A673 (cell line): ENCODE results near the gene TMEM8B. TPM values are rescaled to one million over a fixed set of nuclear protein-coding genes. Genes with fewer than 3 reads are reported as not detected.

Source experiments
- BruUV-seq: library from RNA; stranded (reverse); fragments of 400-500 nt; replicated peaks from 2 replicates; lab custom pipeline; 2021; lab: Mats Ljungman, UMichigan
- CTCF ChIA-PET: fragments of 300-600 bp; sonication (Branson Sonifier 250); formaldehyde crosslinking; loops from one replicate; lab custom pipeline; 2022; ENCODE audit warnings: antibody characterized with exemption; lab: Charles Lee
- POLR2A ChIA-PET: fragments of 300-600 bp; sonication (Branson Sonifier 250); formaldehyde crosslinking; loops from one replicate; lab custom pipeline; 2022; ENCODE audit warnings: antibody characterized with exemption; ENCODE audit not compliant: low non-redundant PET; lab: Charles Lee
- DNase-seq: peaks from one replicate; pipeline ENCODE4 v3.0.0-alpha.2; 2015; ENCODE audit warnings: low spot score
- H3K27ac ChIP-seq: fragments of 200-600 bp; sonication (generic); 2 replicates; pipeline ENCODE4 v1.5.1; 2016; ENCODE audit warnings: mixed run types, low read depth, mild to moderate bottlenecking, mixed read lengths, antibody characterized with exemption, low read length; ENCODE audit not compliant: poor library complexity, severe bottlenecking
- H3K27me3 ChIP-seq: fragments of 200-600 bp; sonication (generic); replicated peaks from 2 replicates; pipeline ENCODE4 v1.6.1; 2017; ENCODE audit warnings: mixed run types, low read depth, mild to moderate bottlenecking, mixed read lengths, antibody characterized with exemption, low read length; ENCODE audit not compliant: insufficient read depth, poor library complexity
- H3K36me3 ChIP-seq: fragments of 200-600 bp; sonication (generic); 2 replicates; pipeline ENCODE4 v1.6.1; 2016; ENCODE audit warnings: mixed run types, mild to moderate bottlenecking, mixed read lengths, antibody characterized with exemption, low read length; ENCODE audit not compliant: insufficient read depth, poor library complexity, severe bottlenecking
- H3K4me1 ChIP-seq: fragments of 200-600 bp; sonication (generic); 2 replicates; pipeline ENCODE4 v1.6.1; 2017; ENCODE audit warnings: mixed run types, mild to moderate bottlenecking, mixed read lengths, antibody characterized with exemption, low read length; ENCODE audit not compliant: insufficient read depth, poor library complexity, severe bottlenecking
- H3K4me3 ChIP-seq: fragments of 200-600 bp; sonication (generic); 2 replicates; pipeline ENCODE4 v1.5.1; 2016; ENCODE audit warnings: low read depth, mixed run types, mild to moderate bottlenecking, mixed read lengths, low read length; ENCODE audit not compliant: poor library complexity, severe bottlenecking
- H3K9me3 ChIP-seq: fragments of 200-600 bp; sonication (generic); 2 replicates; pipeline ENCODE4 v1.6.1; 2016; ENCODE audit warnings: mixed run types, low read depth, mild to moderate bottlenecking, mixed read lengths, antibody characterized with exemption, low read length; ENCODE audit not compliant: poor library complexity, severe bottlenecking
- EZH2 ChIP-seq: fragments of 200-600 bp; sonication (generic); IDR thresholded peaks from 2 replicates; pipeline ENCODE4 v1.6.1; 2017; ENCODE audit warnings: borderline replicate concordance, low read depth, mild to moderate bottlenecking, mixed read lengths, antibody characterized with exemption, low read length; ENCODE audit not compliant: poor library complexity, severe bottlenecking
- intact Hi-C: fragments of 100-400 bp; cut with micrococcal nuclease; formaldehyde crosslinking; loops from one replicate; pipeline ENCODE4 v1.10.0; 2022; ENCODE audit not compliant: unreplicated experiment
- total RNA-seq: library from RNA; stranded (reverse); gene quantifications from 2 replicates; pipeline ENCODE4 v1.2.3, GENCODE V29; 2021
- TF ChIP-seq, protein P1 (sequence below): fragments of 300-800, 200-600 bp; sonication (generic); conservative IDR thresholded peaks from 2 replicates; pipeline ENCODE4 v1.5.1; 2017; ENCODE audit warnings: low read depth, mild to moderate bottlenecking, antibody characterized with exemption, low read length, moderate library complexity, mixed read lengths

The TMEM8B gene
- total RNA-seq, 1 experiment from 2014 or later = 6.9 TPM

DNA sequence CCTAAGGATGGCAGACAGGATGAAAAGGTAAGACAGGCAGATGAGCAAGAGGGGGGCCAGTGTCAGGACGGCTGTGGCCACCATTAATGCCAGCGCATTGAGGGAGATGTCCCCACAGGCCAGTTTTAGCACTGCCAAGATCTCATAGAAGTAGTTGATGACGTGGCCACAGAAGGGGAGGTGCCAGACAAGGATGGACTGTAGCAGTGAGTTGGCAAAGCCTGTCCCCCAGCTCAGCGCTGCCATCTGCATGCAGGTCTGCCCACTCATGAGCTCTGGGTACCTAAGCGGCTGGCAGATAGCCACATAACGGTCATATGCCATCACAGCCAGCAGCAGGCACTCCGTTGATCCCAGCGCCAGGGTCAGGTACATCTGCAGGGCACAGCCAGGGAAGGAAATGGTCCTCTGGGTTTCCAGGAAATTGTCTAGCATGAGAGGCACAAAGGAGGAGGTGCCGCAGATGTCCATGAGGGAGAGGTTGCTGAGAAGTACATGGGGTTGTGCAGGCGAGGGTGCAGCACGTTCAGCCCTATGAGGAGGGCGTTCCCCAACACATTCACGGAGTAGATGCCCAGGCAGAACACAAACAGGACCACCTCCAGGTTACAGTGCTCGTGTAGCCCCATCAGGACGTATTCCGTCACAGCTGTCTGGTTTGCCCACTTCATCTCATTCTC is 30.4 kb downstream of the TMEM8B start:
- H3K27me3 ChIP-seq = no peaks in the 10 kb centered on the region
- no peaks in the 10 kb centered on the region for H3K4me1 ChIP-seq
- ChIA-PET CTCF (no interaction called here), POLR2A (no interaction called here)
- DNase-seq = peak; percentile 22
- H3K9me3 ChIP-seq = no peaks in the 10 kb centered on the region
- no peaks in the 10 kb centered on the region for H3K36me3 ChIP-seq
- BruUV-seq = no TSS peak
- H3K27ac ChIP-seq = no peak overlapping the region
- H3K4me3 ChIP-seq = no peak overlapping the region
- TF ChIP-seq, protein P1, sequence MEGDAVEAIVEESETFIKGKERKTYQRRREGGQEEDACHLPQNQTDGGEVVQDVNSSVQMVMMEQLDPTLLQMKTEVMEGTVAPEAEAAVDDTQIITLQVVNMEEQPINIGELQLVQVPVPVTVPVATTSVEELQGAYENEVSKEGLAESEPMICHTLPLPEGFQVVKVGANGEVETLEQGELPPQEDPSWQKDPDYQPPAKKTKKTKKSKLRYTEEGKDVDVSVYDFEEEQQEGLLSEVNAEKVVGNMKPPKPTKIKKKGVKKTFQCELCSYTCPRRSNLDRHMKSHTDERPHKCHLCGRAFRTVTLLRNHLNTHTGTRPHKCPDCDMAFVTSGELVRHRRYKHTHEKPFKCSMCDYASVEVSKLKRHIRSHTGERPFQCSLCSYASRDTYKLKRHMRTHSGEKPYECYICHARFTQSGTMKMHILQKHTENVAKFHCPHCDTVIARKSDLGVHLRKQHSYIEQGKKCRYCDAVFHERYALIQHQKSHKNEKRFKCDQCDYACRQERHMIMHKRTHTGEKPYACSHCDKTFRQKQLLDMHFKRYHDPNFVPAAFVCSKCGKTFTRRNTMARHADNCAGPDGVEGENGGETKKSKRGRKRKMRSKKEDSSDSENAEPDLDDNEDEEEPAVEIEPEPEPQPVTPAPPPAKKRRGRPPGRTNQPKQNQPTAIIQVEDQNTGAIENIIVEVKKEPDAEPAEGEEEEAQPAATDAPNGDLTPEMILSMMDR = no peak
- no peak for TF ChIP-seq EZH2
- intact Hi-C loops = no loop called here

DNA sequence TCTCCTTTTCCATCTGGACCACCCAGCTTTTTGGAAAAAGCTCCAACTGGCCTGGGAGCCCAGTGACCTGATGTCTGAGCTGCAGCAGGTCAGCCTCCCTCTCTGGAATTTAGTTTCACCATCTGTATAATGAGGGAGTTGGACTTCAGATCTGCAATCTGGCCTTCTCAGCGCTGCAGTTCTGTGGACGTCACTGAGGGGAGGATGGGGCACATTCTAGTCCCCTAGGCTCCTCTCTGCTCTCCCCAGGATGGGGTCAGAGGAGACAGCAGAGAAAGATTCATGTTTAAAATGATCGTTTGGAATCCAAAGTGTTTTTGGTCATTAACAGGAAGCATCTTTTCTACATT is 30.9 kb downstream of the TMEM8B start:
- no peaks in the 10 kb centered on the region for H3K9me3 ChIP-seq
- POLR2A ChIA-PET = no interaction called here
- H3K4me3 ChIP-seq = no peak overlapping the region
- TF ChIP-seq EZH2 = no peak
- TF ChIP-seq, protein P1 = no peak
- DNase-seq = no peak
- BruUV-seq = no TSS peak
- no peak overlapping the region for H3K27ac ChIP-seq
- CTCF ChIA-PET = no interaction called here
- no peaks in the 10 kb centered on the region for H3K27me3 ChIP-seq
- H3K4me1 ChIP-seq = no peaks in the 10 kb centered on the region
- intact Hi-C loops = no loop called here
- no peaks in the 10 kb centered on the region for H3K36me3 ChIP-seq

DNA sequence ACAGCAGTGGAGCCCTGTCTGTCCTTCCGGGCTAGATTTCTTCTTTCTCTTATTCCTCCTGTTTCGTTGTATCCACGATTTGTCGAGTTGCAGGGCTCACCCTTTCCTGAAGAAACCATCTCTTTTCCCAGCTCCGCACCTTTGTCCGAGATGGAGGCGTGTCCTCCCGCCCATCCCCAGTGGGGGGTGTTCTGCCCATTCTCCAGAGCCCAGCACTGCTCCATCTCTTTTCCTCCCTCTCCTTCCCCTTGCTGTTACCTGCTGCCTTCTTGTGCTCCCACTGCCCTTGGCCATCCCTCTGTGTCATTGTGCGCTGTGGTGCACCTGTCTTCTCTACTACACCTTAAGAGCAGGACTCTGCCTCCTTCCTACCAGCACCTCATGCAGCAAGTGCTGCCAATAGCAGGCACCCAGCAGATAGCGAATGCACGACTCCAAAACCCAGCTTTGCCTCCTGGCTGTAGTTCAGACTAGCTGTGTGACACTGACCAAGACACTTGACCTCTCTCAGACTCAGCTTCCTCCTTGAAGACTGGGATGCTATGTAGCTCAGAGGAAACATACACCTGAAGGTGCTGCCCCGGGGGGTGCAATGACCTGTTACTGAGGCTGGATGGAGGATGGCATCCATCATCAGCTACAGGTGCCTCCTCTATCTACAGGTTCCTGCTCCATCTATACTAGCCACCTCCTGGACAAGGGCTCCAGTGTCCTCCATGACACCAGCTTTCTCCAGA is 32.3 kb downstream of the TMEM8B start:
- Histone ChIP-seq H3K4me3 (no peak overlapping the region), H3K27ac (no peak overlapping the region), H3K36me3 (no peaks in the 10 kb centered on the region), H3K9me3 (no peaks in the 10 kb centered on the region), H3K4me1 (no peaks in the 10 kb centered on the region), H3K27me3 (no peaks in the 10 kb centered on the region)
- POLR2A ChIA-PET = interaction anchor here (0.5 kb wide), 1 partner anchor 11 kb away, joined by 6 read pairs; no protein-coding TSS in a partner anchor
- BruUV-seq = no TSS peak
- no peak for DNase-seq
- intact Hi-C loops = no loop called here
- CTCF ChIA-PET = no interaction called here
- TF ChIP-seq, protein P1 = no peak
- no peak for TF ChIP-seq EZH2
